ENCODE results near the gene TCOF1. TPM values are rescaled to one million over a fixed set of nuclear protein-coding genes. Genes with fewer than 3 reads are reported as not detected.

The TCOF1 gene
- total RNA-seq, 1 experiment from 2014 or later = 109 TPM

GRCh38 chr5:150363185-150363584, 5.7 kb downstream of the TCOF1 start:
- POLR2A ChIA-PET (ENCODE audit: low non-redundant PET) = no interaction called here
- intact Hi-C loops (cut with micrococcal nuclease; ENCODE audit: unreplicated experiment) = no loop called here
- DNase-seq (ENCODE audit: low spot score) = no peak
- Histone ChIP-seq H3K27me3 (replicated peaks; ENCODE audit: insufficient read depth, low read depth, low read length, poor library complexity) (no peaks in the 10 kb centered on the region), H3K27ac (ENCODE audit: low read depth, low read length, poor library complexity, severe bottlenecking) (no peak overlapping the region), H3K4me1 (ENCODE audit: insufficient read depth, low read length, poor library complexity, severe bottlenecking) (no peaks in the 10 kb centered on the region), H3K36me3 (ENCODE audit: insufficient read depth, low read length, poor library complexity, severe bottlenecking) (peaks cover 56% of the 10 kb centered on the region), H3K9me3 (ENCODE audit: low read depth, low read length, poor library complexity, severe bottlenecking) (no peaks in the 10 kb centered on the region), H3K4me3 (ENCODE audit: low read depth, low read length, poor library complexity, severe bottlenecking) (no peak overlapping the region)
- no TSS peak for BruUV-seq (replicated peaks)
- TF ChIP-seq EZH2 (IDR thresholded peaks at IDR 0.05; ENCODE audit: borderline replicate concordance, low read depth, low read length, poor library complexity, severe bottlenecking) (no peak), CTCF (conservative IDR thresholded peaks at IDR 0.05; ENCODE audit: low read depth, low read length) (no peak)
- CTCF ChIA-PET = no interaction called here

- no peak overlapping the region for H3K4me3 ChIP-seq (ENCODE audit: low read depth, low read length, poor library complexity, severe bottlenecking)
- ChIA-PET CTCF (no interaction called here), POLR2A (ENCODE audit: low non-redundant PET) (no interaction called here)
- no peak for DNase-seq (ENCODE audit: low spot score)
- intact Hi-C loops (cut with micrococcal nuclease; ENCODE audit: unreplicated experiment) = no loop called here
- TF ChIP-seq CTCF (conservative IDR thresholded peaks at IDR 0.05; ENCODE audit: low read depth, low read length) (no peak), EZH2 (IDR thresholded peaks at IDR 0.05; ENCODE audit: borderline replicate concordance, low read depth, low read length, poor library complexity, severe bottlenecking) (no peak)
- no peaks in the 10 kb centered on the region for H3K9me3 ChIP-seq (ENCODE audit: low read depth, low read length, poor library complexity, severe bottlenecking)
- no peaks in the 10 kb centered on the region for H3K27me3 ChIP-seq (replicated peaks; ENCODE audit: insufficient read depth, low read depth, low read length, poor library complexity)
- no peak overlapping the region for H3K27ac ChIP-seq (ENCODE audit: low read depth, low read length, poor library complexity, severe bottlenecking)
- BruUV-seq (replicated peaks) = no TSS peak
- H3K36me3 ChIP-seq (ENCODE audit: insufficient read depth, low read length, poor library complexity, severe bottlenecking) = peaks cover 65% of the 10 kb centered on the region
- no peaks in the 10 kb centered on the region for H3K4me1 ChIP-seq (ENCODE audit: insufficient read depth, low read length, poor library complexity, severe bottlenecking)
These were observed 6.5 kb downstream of the TCOF1 start for GRCh38 chr5:150364004-150364403.

- DNase-seq (ENCODE audit: low spot score) = no peak
- intact Hi-C loops (cut with micrococcal nuclease; ENCODE audit: unreplicated experiment) = no loop called here
- Histone ChIP-seq H3K9me3 (ENCODE audit: low read depth, low read length, poor library complexity, severe bottlenecking) (no peaks in the 10 kb centered on the region), H3K27me3 (replicated peaks; ENCODE audit: insufficient read depth, low read depth, low read length, poor library complexity) (no peaks in the 10 kb centered on the region), H3K27ac (ENCODE audit: low read depth, low read length, poor library complexity, severe bottlenecking) (no peak overlapping the region), H3K36me3 (ENCODE audit: insufficient read depth, low read length, poor library complexity, severe bottlenecking) (peaks cover 83% of the 10 kb centered on the region), H3K4me3 (ENCODE audit: low read depth, low read length, poor library complexity, severe bottlenecking) (no peak overlapping the region), H3K4me1 (ENCODE audit: insufficient read depth, low read length, poor library complexity, severe bottlenecking) (no peaks in the 10 kb centered on the region)
- TF ChIP-seq EZH2 (IDR thresholded peaks at IDR 0.05; ENCODE audit: borderline replicate concordance, low read depth, low read length, poor library complexity, severe bottlenecking) (no peak), CTCF (conservative IDR thresholded peaks at IDR 0.05; ENCODE audit: low read depth, low read length) (no peak)
- no TSS peak for BruUV-seq (replicated peaks)
- CTCF ChIA-PET = no interaction called here
- POLR2A ChIA-PET (ENCODE audit: low non-redundant PET) = no interaction called here
These were observed 11.0 kb downstream of the TCOF1 start for GRCh38 chr5:150368526-150368925.
